Tibial nerve (tissue), 3 donors: Measurements from ENCODE around the gene GJD4.
A peak's percentile ranks its signal among the peaks of the same experiment; 100 is the strongest.

Experiments
- POLR2A ChIP-seq, 2 donors: fragments of 450-650 bp; IDR thresholded peaks; one replicate each; pipeline ENCODE4 v1.6.1; 2017; ENCODE audit warnings: antibody characterized with exemption in 2 of 2, mild to moderate bottlenecking in 2 of 2, moderate library complexity in 2 of 2
- TF ChIP-seq, protein P1 (sequence below), 5 experiments: fragments of 200-600 bp in 3 of 5; fragments of 450-650 bp in 2 of 5; sonication (generic) in 3 of 5; IDR thresholded peaks; one replicate each; pipeline ENCODE4 v1.5.1; 2016 to 2019; ENCODE audit warnings: antibody characterized with exemption in 5 of 5, mild to moderate bottlenecking in 3 of 5, moderate library complexity in 2 of 5

- TF ChIP-seq, protein P1, sequence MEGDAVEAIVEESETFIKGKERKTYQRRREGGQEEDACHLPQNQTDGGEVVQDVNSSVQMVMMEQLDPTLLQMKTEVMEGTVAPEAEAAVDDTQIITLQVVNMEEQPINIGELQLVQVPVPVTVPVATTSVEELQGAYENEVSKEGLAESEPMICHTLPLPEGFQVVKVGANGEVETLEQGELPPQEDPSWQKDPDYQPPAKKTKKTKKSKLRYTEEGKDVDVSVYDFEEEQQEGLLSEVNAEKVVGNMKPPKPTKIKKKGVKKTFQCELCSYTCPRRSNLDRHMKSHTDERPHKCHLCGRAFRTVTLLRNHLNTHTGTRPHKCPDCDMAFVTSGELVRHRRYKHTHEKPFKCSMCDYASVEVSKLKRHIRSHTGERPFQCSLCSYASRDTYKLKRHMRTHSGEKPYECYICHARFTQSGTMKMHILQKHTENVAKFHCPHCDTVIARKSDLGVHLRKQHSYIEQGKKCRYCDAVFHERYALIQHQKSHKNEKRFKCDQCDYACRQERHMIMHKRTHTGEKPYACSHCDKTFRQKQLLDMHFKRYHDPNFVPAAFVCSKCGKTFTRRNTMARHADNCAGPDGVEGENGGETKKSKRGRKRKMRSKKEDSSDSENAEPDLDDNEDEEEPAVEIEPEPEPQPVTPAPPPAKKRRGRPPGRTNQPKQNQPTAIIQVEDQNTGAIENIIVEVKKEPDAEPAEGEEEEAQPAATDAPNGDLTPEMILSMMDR (IDR thresholded peaks at IDR 0.05): peak in 1 of 5 experiments; percentile 25
- TF ChIP-seq POLR2A (IDR thresholded peaks at IDR 0.05): no peak
These were observed 34.7 kb downstream of the GJD4 start for GRCh38 chr10:35639728-35640401.
